ENCODE measurements around the gene GRIK2.

GRIK2 gene

GRCh38 chr6:101921829-101922450, 528.4 kb downstream of the GRIK2 start:
- DNase-seq: no peak

- peak; percentile 11 for DNase-seq
Measured at GRCh38 chr6:101926149-101926925, 532.8 kb downstream of the GRIK2 start.

GRCh38 chr6:101931766-101932165, 538.3 kb downstream of the GRIK2 start:
- DNase-seq: no peak

GRCh38 chr6:101932704-101933103, 539.2 kb downstream of the GRIK2 start:
- no peak for DNase-seq

GRCh38 chr6:101935732-101936131, 542.2 kb downstream of the GRIK2 start:
- DNase-seq: no peak

- no peak for DNase-seq
Measured at GRCh38 chr6:101936516-101936915, 543.0 kb downstream of the GRIK2 start.

- DNase-seq: no peak
Measured at GRCh38 chr6:101937108-101937507, 543.6 kb downstream of the GRIK2 start.

GRCh38 chr6:101940391-101940790, 546.9 kb downstream of the GRIK2 start:
- no peak for DNase-seq

- DNase-seq: peak; percentile 8
Measured at GRCh38 chr6:101956961-101957360, 563.5 kb downstream of the GRIK2 start.

GRCh38 chr6:101961357-101961756, 567.8 kb downstream of the GRIK2 start:
- no peak for DNase-seq

- no peak for DNase-seq
Measured at GRCh38 chr6:101980924-101981323, 587.4 kb downstream of the GRIK2 start.

GRCh38 chr6:101986476-101986875, 593.0 kb downstream of the GRIK2 start:
- no peak for DNase-seq

GRCh38 chr6:101992286-101992685, 598.8 kb downstream of the GRIK2 start:
- DNase-seq: no peak

- DNase-seq: no peak
Measured at GRCh38 chr6:101994521-101994920, 601.0 kb downstream of the GRIK2 start.

GRCh38 chr6:102015431-102015830, 621.9 kb downstream of the GRIK2 start:
- no peak for DNase-seq

GRCh38 chr6:102022281-102022680, 628.8 kb downstream of the GRIK2 start:
- DNase-seq: no peak

- no peak for DNase-seq
Measured at GRCh38 chr6:102022803-102023202, 629.3 kb downstream of the GRIK2 start.

GRCh38 chr6:102023977-102024657, 630.6 kb downstream of the GRIK2 start:
- DNase-seq: no peak

- DNase-seq: no peak
Measured at GRCh38 chr6:102026649-102027048, 633.1 kb downstream of the GRIK2 start.

- DNase-seq: no peak
Measured at GRCh38 chr6:102028176-102028575, 634.7 kb downstream of the GRIK2 start.

GRCh38 chr6:102038964-102039363, 645.5 kb downstream of the GRIK2 start:
- no peak for DNase-seq

GRCh38 chr6:102039441-102039840, 645.9 kb downstream of the GRIK2 start:
- no peak for DNase-seq

- DNase-seq: no peak
Measured at GRCh38 chr6:102051001-102051400, 657.5 kb downstream of the GRIK2 start.

GRCh38 chr6:102051720-102052119, 658.2 kb downstream of the GRIK2 start:
- no peak for DNase-seq

All from fibroblast of skin of right quadriceps (primary cell).